ENCODE data around the gene PRUNE1.

PRUNE1 gene

GRCh38 chr1:151009674-151010345 is 1.6 kb downstream of the PRUNE1 start:
- Histone ChIP-seq H2AFZ (ENCODE audit: low read depth) (no peak overlapping the region; the same call in 1 of the 2 replicates), H3K4me1 (ENCODE audit: low read depth, poor library complexity, severe bottlenecking) (peaks cover 52% of the 10 kb centered on the region), H3K79me2 (ENCODE audit: insufficient read depth, low read depth) (no peaks in the 10 kb centered on the region), H3K4me3 (IDR thresholded peaks at IDR 0.05; ENCODE audit: insufficient read depth, low read depth, low read length) (no peak overlapping the region), H3K27me3 (ENCODE audit: insufficient read depth, low read depth) (no peaks in the 10 kb centered on the region), H3K4me2 (peak overlapping the region; percentile 73), H4K20me1 (ENCODE audit: insufficient read depth) (no peaks in the 10 kb centered on the region), H3K9ac (no peak overlapping the region), H3K36me3 (ENCODE audit: insufficient read depth) (no peaks in the 10 kb centered on the region), H3K27ac (no peak overlapping the region)
- TF ChIP-seq, protein P1, sequence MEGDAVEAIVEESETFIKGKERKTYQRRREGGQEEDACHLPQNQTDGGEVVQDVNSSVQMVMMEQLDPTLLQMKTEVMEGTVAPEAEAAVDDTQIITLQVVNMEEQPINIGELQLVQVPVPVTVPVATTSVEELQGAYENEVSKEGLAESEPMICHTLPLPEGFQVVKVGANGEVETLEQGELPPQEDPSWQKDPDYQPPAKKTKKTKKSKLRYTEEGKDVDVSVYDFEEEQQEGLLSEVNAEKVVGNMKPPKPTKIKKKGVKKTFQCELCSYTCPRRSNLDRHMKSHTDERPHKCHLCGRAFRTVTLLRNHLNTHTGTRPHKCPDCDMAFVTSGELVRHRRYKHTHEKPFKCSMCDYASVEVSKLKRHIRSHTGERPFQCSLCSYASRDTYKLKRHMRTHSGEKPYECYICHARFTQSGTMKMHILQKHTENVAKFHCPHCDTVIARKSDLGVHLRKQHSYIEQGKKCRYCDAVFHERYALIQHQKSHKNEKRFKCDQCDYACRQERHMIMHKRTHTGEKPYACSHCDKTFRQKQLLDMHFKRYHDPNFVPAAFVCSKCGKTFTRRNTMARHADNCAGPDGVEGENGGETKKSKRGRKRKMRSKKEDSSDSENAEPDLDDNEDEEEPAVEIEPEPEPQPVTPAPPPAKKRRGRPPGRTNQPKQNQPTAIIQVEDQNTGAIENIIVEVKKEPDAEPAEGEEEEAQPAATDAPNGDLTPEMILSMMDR (conservative IDR thresholded peaks at IDR 0.05; ENCODE audit: low read depth, low read length): no peak

DNA sequence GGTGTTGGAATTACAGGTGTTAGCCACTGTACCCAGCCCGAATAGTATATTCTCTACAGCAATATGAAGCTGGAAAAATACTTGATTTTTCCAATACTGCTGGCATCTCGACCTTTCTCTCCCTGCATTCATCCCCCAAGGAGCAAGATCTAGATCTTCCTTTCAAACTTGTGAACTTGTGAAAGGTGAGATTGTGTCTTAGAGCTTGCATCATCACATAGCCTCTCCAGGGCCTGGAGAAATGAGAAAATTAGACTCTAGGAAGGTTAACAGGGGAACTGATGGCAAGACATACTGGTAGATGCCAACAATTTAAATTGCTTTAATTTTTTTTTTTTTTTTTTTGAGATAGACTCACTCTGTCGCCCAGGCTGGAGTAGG is 2.1 kb downstream of the PRUNE1 start:
- Histone ChIP-seq H3K79me2 (ENCODE audit: insufficient read depth, low read depth) (no peaks in the 10 kb centered on the region), H3K36me3 (ENCODE audit: insufficient read depth) (no peaks in the 10 kb centered on the region), H3K27me3 (ENCODE audit: insufficient read depth, low read depth) (no peaks in the 10 kb centered on the region), H4K20me1 (ENCODE audit: insufficient read depth) (no peaks in the 10 kb centered on the region), H2AFZ (ENCODE audit: low read depth) (no peak overlapping the region), H3K4me3 (IDR thresholded peaks at IDR 0.05; ENCODE audit: insufficient read depth, low read depth, low read length) (no peak overlapping the region), H3K4me1 (ENCODE audit: low read depth, poor library complexity, severe bottlenecking) (peaks cover 47% of the 10 kb centered on the region), H3K9ac (no peak overlapping the region), H3K4me2 (no peak overlapping the region), H3K27ac (no peak overlapping the region)
- TF ChIP-seq, protein P1 (conservative IDR thresholded peaks at IDR 0.05; ENCODE audit: low read depth, low read length): no peak

DNA sequence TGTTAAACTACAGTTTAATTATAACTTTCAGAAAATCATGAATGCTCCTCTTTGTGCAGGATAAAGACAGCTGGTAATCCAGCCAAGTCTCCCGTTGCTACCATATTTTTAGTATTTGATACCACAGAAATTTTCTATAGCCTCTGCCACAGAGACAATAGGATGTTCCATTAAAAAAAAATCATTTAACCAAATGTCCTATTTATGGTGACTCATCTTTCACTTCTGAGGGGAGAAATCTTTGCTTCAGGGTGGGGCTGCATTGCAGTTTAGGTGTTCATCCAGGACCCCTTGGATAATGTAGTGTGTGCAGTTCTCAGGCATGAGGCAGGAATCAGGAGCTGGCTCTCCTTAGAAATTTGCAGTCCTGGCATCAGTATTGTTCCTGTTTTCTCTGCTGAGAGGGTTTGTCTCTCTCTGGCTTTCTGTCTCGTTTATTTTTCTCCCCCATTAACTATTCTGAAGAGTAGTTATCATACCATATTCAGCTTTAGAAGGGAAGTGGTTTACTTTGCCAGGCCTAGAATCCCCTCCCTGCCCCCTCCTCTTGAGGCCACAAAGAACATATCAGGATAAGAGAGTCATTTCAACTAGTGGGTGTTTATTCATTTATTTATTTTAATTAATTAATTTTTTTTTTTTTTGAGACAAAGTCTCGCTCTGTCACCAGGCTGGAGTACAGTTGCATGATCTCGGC is 3.1 kb downstream of the PRUNE1 start:
- TF ChIP-seq, protein P1 (conservative IDR thresholded peaks at IDR 0.05; ENCODE audit: low read depth, low read length): no peak
- Histone ChIP-seq H3K27me3 (ENCODE audit: insufficient read depth, low read depth) (no peaks in the 10 kb centered on the region), H3K4me2 (no peak overlapping the region), H4K20me1 (ENCODE audit: insufficient read depth) (no peaks in the 10 kb centered on the region), H3K36me3 (ENCODE audit: insufficient read depth) (no peaks in the 10 kb centered on the region), H3K27ac (no peak overlapping the region), H3K9ac (no peak overlapping the region), H3K4me1 (ENCODE audit: low read depth, poor library complexity, severe bottlenecking) (peaks cover 38% of the 10 kb centered on the region), H2AFZ (ENCODE audit: low read depth) (no peak overlapping the region), H3K4me3 (IDR thresholded peaks at IDR 0.05; ENCODE audit: insufficient read depth, low read depth, low read length) (no peak overlapping the region), H3K79me2 (ENCODE audit: insufficient read depth, low read depth) (no peaks in the 10 kb centered on the region)

- Histone ChIP-seq H3K4me2 (no peak overlapping the region), H3K27ac (no peak overlapping the region), H3K27me3 (ENCODE audit: insufficient read depth, low read depth) (no peaks in the 10 kb centered on the region), H3K4me3 (IDR thresholded peaks at IDR 0.05; ENCODE audit: insufficient read depth, low read depth, low read length) (no peak overlapping the region), H4K20me1 (ENCODE audit: insufficient read depth) (no peaks in the 10 kb centered on the region), H3K79me2 (ENCODE audit: insufficient read depth, low read depth) (no peaks in the 10 kb centered on the region), H3K4me1 (ENCODE audit: low read depth, poor library complexity, severe bottlenecking) (peaks cover 27% of the 10 kb centered on the region), H3K9ac (no peak overlapping the region), H3K36me3 (ENCODE audit: insufficient read depth) (no peaks in the 10 kb centered on the region), H2AFZ (ENCODE audit: low read depth) (no peak overlapping the region)
- TF ChIP-seq, protein P1 (conservative IDR thresholded peaks at IDR 0.05; ENCODE audit: low read depth, low read length): no peak
Observed at GRCh38 chr1:151012684-151013471, 4.6 kb downstream of the PRUNE1 start.
